ENCODE results near the gene PPA1.

GRCh38 chr10:70266056-70266455, 32.8 kb upstream of the PPA1 start:
- TF ChIP-seq POLR2A (IDR thresholded peaks at IDR 0.05; ENCODE audit: borderline replicate concordance, extremely low read depth, insufficient read depth, insufficient read length): no peak
- no peak for TF ChIP-seq ATF3 (IDR thresholded peaks at IDR 0.05)
- no peak for TF ChIP-seq CTCF (IDR thresholded peaks at IDR 0.05 in 2 of 3, conservative IDR thresholded peaks at IDR 0.05 in 1 of 3; ENCODE audit: borderline replicate concordance in 1 of 3, insufficient read depth in 1 of 3, low read depth in 2 of 3, low read length in 2 of 3)
- TF ChIP-seq REST (IDR thresholded peaks at IDR 0.05; ENCODE audit: low read depth): no peak
- no peak for TF ChIP-seq MAX (IDR thresholded peaks at IDR 0.05)
- no peak for TF ChIP-seq POLR2AphosphoS5 (IDR thresholded peaks at IDR 0.05; ENCODE audit: low read depth, low read length)
- TF ChIP-seq TCF7L2 (IDR thresholded peaks at IDR 0.05; ENCODE audit: borderline replicate concordance, extremely low read depth, insufficient read depth, insufficient read length): no peak
- no peak for TF ChIP-seq FOSL1 (IDR thresholded peaks at IDR 0.05; ENCODE audit: low read depth)

All from HCT116 (cell line).